HFFc6 (cell line): Measurements from ENCODE around the gene MICA. TPM values are rescaled to one million over a fixed set of nuclear protein-coding genes. Genes with fewer than 3 reads are reported as not detected.
"Not testable (repeated sequence)": the region's sequence is repeated elsewhere in the genome, so short reads cannot be mapped to it uniquely, and the experiment has no call there.

Experiments used
- DNase-seq: peaks from one replicate; pipeline ENCODE4 v3.0.0-alpha.2; 2018
- H3K27ac Mint-ChIP-seq: 2 replicates; pipeline ENCODE4 v1.8.0; 2020; ENCODE audit warnings: mild to moderate bottlenecking, mixed read lengths
- H3K27me3 Mint-ChIP-seq: 2 replicates; pipeline ENCODE4 v1.8.0; 2021; ENCODE audit warnings: mild to moderate bottlenecking, moderate library complexity, mixed read lengths; ENCODE audit not compliant: insufficient read depth
- H3K36me3 Mint-ChIP-seq: 2 replicates; pipeline ENCODE4 v1.8.0; 2021; ENCODE audit warnings: low read depth, mixed read lengths
- H3K4me1 Mint-ChIP-seq: 2 replicates; pipeline ENCODE4 v1.8.0; 2020; ENCODE audit warnings: low read depth, mixed read lengths
- H3K4me3 Mint-ChIP-seq: 2 replicates; pipeline ENCODE4 v1.8.0; 2020; ENCODE audit warnings: mild to moderate bottlenecking, moderate library complexity, mixed read lengths
- H3K9me3 Mint-ChIP-seq: 2 replicates; pipeline ENCODE4 v1.8.0; 2020; ENCODE audit warnings: mild to moderate bottlenecking, mixed read lengths
- CTCF ChIP-seq: fragments of 200-600 bp; sonication (generic); IDR thresholded peaks from 2 replicates; pipeline ENCODE4 v1.5.0; 2021; ENCODE audit warnings: antibody characterized with exemption, mild to moderate bottlenecking
- total RNA-seq, 6 experiments: library from RNA; stranded (reverse); fragmentation: NEBNext Ultra II Directional; extraction: Animal tissue kit (Norgen Biotek cat#: 25700); gene quantifications; 2 replicates in 1 of 6; 3 replicates in 5 of 6; pipeline ENCODE4 v1.2.3, GENCODE V29; 2021

The MICA gene
- total RNA-seq, 6 experiments from 2014 or later: 14.7 to 24.0 (median 17.7) TPM

- H3K4me3 Mint-ChIP-seq: peak overlapping the region; percentile 56
- peak; percentile 52 for DNase-seq
- peak; percentile 92 for TF ChIP-seq CTCF
- H3K4me1 Mint-ChIP-seq: peaks cover 15% of the 10 kb centered on the region
- H3K27me3 Mint-ChIP-seq: no peaks in the 10 kb centered on the region
- H3K27ac Mint-ChIP-seq: no peak overlapping the region
- H3K9me3 Mint-ChIP-seq: peaks cover 17% of the 10 kb centered on the region
- H3K36me3 Mint-ChIP-seq: peaks cover 7% of the 10 kb centered on the region
These were observed 38.2 kb downstream of the MICA start for GRCh38 chr6:31441365-31442267.

GRCh38 chr6:31446481-31446880 lies 43.1 kb downstream of the MICA start:
- peaks cover 12% of the 10 kb centered on the region for H3K4me1 Mint-ChIP-seq
- no peak for DNase-seq
- no peak overlapping the region for H3K27ac Mint-ChIP-seq
- no peak for TF ChIP-seq CTCF
- H3K4me3 Mint-ChIP-seq: no peak overlapping the region; the same call in 1 of the 2 replicates
- no peaks in the 10 kb centered on the region for H3K36me3 Mint-ChIP-seq
- H3K27me3 Mint-ChIP-seq: peaks cover 10% of the 10 kb centered on the region; the same call in 1 of the 2 replicates
- H3K9me3 Mint-ChIP-seq: no peaks in the 10 kb centered on the region

GRCh38 chr6:31446999-31447789 lies 43.8 kb downstream of the MICA start:
- not testable (repeated sequence) for H3K4me1 Mint-ChIP-seq, H3K4me3 Mint-ChIP-seq, DNase-seq, H3K9me3 Mint-ChIP-seq, H3K27ac Mint-ChIP-seq, H3K36me3 Mint-ChIP-seq
- peaks cover 11% of the 10 kb centered on the region for H3K27me3 Mint-ChIP-seq

GRCh38 chr6:31450751-31451150 lies 47.4 kb downstream of the MICA start:
- Mint-ChIP-seq H3K9me3 (peaks cover 4% of the 10 kb centered on the region; the same call in 1 of the 2 replicates), H3K27me3 (peaks cover 12% of the 10 kb centered on the region), H3K4me1 (peaks cover 7% of the 10 kb centered on the region), H3K4me3 (no peak overlapping the region), H3K36me3 (no peaks in the 10 kb centered on the region), H3K27ac (no peak overlapping the region)
- no peak for TF ChIP-seq CTCF
- DNase-seq: no peak

- peaks cover 4% of the 10 kb centered on the region; the same call in 1 of the 2 replicates for H3K9me3 Mint-ChIP-seq
- TF ChIP-seq CTCF: no peak
- no peak overlapping the region for H3K4me3 Mint-ChIP-seq
- H3K27me3 Mint-ChIP-seq: peaks cover 12% of the 10 kb centered on the region
- no peak overlapping the region for H3K27ac Mint-ChIP-seq
- no peaks in the 10 kb centered on the region for H3K4me1 Mint-ChIP-seq
- no peaks in the 10 kb centered on the region for H3K36me3 Mint-ChIP-seq
- DNase-seq: no peak
These were observed 49.5 kb downstream of the MICA start for GRCh38 chr6:31452859-31453258.
